SU-DHL-6 (cell line): ENCODE results near the gene SNX1.

ENCODE experiments used
- CTCF ChIP-seq: fragments of 200-600 bp; sonication (generic); IDR thresholded peaks from one replicate; pipeline ENCODE4 v1.5.1; 2017; ENCODE audit warnings: antibody characterized with exemption, mild to moderate bottlenecking, low read length, moderate library complexity; ENCODE audit not compliant: insufficient read depth, poor library complexity, severe bottlenecking
- EZH2phosphoT487 ChIP-seq: fragments of 200-600 bp; sonication (generic), shearing (Covaris generic); conservative IDR thresholded peaks from 2 replicates; pipeline ENCODE4 v1.6.1; 2018; ENCODE audit warnings: mild to moderate bottlenecking, antibody characterized with exemption, low read length, moderate library complexity, mixed read lengths

DNA sequence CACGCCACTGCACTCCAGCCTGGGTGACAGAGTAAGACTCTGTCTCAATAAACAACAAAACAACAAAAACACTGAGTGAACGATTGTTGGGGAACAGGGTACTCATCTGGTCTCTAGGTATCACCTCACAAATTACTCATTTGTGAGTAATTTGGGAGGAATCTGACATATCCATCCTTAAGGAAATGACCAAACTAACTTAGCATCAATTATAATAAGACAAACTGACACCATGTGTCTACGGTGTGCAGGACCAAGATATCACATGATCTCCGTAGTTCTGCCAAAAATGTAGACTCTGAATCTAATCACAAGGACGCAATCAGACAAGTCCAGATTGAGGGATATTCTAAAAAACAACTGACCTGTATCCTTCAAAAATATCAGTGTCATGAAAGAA lies 37.5 kb upstream of the SNX1 start:
- no peak for TF ChIP-seq CTCF
- TF ChIP-seq EZH2phosphoT487, result no peak
